ENCODE results near the gene KMT2D. TPM values are rescaled to one million over a fixed set of nuclear protein-coding genes. Genes with fewer than 3 reads are reported as not detected.

KMT2D gene
- total RNA-seq, 1 donor from 2014 or later = 106 TPM

DNA sequence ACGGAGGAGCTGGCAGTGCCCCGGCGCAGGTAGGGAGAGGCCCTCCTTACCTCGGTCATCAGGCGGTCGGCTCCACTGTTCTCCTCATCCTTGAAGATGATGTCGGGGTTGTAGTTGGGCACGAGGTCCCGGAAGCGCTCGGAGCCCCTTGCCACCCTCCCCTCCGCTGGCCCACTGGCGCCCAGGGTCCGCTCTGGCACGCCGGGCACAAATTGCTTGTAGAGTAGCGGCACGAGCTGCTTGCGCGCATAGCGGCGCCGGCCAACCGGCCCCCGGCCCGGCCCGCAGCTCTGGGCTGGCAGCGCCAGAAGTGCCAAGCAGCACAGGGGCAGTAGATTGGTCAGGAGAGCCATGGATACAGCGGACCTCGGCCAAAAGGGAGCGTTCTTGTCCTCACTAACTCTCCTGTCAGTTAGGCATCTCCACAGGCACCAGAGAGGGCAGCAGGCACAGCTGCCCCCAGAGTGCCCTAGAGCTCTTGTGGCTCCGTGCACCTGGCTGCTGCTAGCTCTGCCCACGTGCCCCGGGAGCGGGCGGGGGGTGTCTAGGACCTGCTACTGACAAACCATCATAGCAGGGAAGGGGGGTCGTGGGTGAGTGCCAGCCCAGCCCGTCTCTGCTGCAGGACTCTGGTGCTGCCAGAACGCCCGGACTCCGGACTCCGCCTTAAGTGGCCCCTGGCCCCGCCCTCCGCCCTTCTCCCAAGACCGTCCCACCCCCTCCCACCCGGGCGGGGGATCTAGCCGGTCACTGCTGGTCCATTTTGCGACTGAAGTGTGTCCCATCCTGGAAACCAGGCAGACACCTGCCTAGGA, 33.8 kb upstream of the KMT2D start, which contains the start of gene DHH:
Gene DHH, minus strand, starts transcription at position 642 of the 815 bp plus-strand sequence. Its CDS starts 289 bp downstream, at position 353.
- DNase-seq (ENCODE audit: low spot score in 2 of 2) = no peak
- Histone ChIP-seq H3K4me3 (peak within 1 kb of the TSS; percentile 24 to 51), H3K27ac (no peak within 1 kb of the TSS), H3K36me3 (peaks cover 30 to 31% of the 10 kb centered on the region in 2 donors), H3K27me3 (peaks cover 10% of the 10 kb centered on the region), H3K9me3 (no peaks in the 10 kb centered on the region), H3K4me1 (peaks cover 16 to 32% of the 10 kb centered on the region in 2 donors)
- TF ChIP-seq, protein P1, sequence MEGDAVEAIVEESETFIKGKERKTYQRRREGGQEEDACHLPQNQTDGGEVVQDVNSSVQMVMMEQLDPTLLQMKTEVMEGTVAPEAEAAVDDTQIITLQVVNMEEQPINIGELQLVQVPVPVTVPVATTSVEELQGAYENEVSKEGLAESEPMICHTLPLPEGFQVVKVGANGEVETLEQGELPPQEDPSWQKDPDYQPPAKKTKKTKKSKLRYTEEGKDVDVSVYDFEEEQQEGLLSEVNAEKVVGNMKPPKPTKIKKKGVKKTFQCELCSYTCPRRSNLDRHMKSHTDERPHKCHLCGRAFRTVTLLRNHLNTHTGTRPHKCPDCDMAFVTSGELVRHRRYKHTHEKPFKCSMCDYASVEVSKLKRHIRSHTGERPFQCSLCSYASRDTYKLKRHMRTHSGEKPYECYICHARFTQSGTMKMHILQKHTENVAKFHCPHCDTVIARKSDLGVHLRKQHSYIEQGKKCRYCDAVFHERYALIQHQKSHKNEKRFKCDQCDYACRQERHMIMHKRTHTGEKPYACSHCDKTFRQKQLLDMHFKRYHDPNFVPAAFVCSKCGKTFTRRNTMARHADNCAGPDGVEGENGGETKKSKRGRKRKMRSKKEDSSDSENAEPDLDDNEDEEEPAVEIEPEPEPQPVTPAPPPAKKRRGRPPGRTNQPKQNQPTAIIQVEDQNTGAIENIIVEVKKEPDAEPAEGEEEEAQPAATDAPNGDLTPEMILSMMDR (IDR thresholded peaks at IDR 0.05) = no peak
- intact Hi-C loops (cut with DNase I) = no loop called here

DNA sequence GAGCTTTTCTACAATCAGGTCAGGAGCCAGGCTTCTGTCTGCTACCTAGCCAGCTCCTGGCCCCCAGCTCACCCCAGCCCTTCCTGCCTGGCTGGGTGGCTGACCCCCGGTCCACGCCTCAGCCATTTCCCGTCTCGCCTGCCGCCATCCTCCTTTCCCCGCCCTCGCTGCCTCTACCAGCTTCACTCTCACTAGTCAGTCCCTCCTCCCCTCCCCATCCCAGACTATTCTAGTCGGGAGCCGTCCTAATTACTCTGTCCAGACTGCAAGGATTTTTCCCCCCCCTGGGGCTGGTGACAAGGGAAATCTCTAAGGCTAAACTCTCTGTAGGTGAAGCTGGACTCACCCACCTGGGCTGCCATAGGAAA, 33.2 kb upstream of the KMT2D start:
- H3K4me1 ChIP-seq = peaks cover 16 to 33% of the 10 kb centered on the region in 2 donors
- peaks cover 24 to 25% of the 10 kb centered on the region in 2 donors for H3K36me3 ChIP-seq
- TF ChIP-seq, protein P1 (IDR thresholded peaks at IDR 0.05) = no peak
- H3K4me3 ChIP-seq = peak overlapping the region; percentile 24 to 51
- H3K9me3 ChIP-seq = no peaks in the 10 kb centered on the region
- intact Hi-C loops (cut with DNase I) = no loop called here
- DNase-seq (ENCODE audit: low spot score in 2 of 2) = no peak
- H3K27me3 ChIP-seq = peaks cover 10% of the 10 kb centered on the region
- H3K27ac ChIP-seq = no peak overlapping the region

DNA sequence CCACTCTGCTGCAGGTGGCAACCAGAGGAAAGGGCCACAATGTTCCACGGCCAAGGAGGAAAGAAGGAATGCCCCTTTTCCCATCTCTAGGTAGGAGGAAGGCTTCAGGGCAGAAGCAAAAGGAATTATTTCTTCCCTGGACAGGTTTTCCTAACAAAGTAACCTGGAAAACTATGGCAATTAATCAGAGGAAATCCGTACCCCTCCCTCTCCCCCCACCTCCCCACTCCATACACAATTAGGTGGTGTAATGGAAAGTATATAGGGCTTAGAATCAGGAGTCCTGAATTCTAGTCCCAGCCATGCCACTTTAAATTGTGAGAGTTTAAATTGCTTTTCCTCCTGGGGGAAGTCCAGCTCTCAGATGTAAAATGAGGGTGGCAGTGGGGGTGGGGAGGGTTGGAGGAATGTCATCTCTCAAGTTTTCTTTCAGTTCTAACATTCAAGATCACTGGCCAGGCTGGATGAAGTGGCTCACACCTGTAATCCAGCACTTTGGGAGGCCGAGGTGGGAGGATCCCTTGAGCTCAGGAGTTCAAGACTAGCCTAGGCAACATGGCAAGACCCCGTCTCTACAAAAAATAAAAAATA, 32.3 kb upstream of the KMT2D start:
- TF ChIP-seq, protein P1 (IDR thresholded peaks at IDR 0.05) = no peak
- peaks cover 15 to 16% of the 10 kb centered on the region in 2 donors for H3K36me3 ChIP-seq
- H3K27ac ChIP-seq = no peak overlapping the region
- H3K27me3 ChIP-seq = peaks cover 10% of the 10 kb centered on the region
- no peak for DNase-seq (ENCODE audit: low spot score in 2 of 2)
- H3K4me1 ChIP-seq = peaks cover 16 to 33% of the 10 kb centered on the region in 2 donors
- no peaks in the 10 kb centered on the region for H3K9me3 ChIP-seq
- intact Hi-C loops (cut with DNase I) = no loop called here
- H3K4me3 ChIP-seq = no peak overlapping the region

DNA sequence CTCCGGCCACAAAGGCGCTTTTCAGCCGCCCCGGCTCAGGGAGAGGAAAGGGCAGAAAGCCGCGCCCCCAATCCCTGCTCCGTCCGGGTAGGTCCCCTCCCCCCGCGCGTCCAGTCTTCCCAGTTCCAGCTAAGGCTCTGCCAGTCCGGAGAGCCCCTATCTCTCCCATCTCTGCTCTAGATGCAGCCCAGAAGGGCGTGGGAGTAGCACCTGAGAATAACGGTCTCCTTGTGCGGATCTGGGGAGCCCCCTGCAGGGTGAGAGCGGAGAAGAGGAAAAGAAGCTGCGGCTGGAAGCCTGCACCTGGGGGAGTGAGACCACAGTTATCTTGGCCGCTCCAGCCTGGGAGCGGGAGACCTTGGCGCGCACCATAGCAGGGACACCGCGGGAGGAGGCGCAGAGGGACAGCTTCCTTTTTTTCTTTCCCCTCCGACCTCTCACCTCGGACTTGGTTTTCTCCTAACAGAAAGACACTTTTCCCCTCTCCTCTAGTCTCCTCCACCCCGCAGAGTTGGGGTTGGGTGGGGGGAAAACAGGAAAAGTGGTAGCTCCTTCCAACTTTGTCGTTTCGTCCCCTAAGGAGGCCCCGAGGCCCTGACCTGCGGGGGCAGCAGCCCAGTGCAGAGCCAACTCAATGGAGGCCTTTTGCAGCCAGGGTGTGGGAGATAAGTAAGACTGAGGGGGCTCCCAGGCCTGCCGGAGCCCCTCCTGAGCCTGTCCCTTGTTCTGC, 31.7 kb upstream of the KMT2D start:
- H3K27ac ChIP-seq = no peak overlapping the region

DNA sequence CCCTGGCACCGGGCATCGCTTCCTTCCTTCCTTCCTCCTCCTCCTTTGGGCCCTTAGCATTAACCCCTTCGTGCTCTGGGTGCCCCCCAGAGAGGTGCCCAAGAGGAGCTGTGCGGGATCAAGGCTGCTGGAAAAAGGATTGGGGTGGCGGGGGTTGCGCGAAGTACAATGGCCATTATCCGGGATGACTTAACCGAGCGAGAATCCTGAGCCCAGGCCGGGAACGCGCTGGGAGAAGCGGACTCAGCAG, 31.2 kb upstream of the KMT2D start:
- peaks cover 10% of the 10 kb centered on the region for H3K27me3 ChIP-seq
- no peak overlapping the region for H3K27ac ChIP-seq
- peaks cover 16 to 33% of the 10 kb centered on the region in 2 donors for H3K4me1 ChIP-seq
- TF ChIP-seq, protein P1 (IDR thresholded peaks at IDR 0.05) = no peak
- H3K4me3 ChIP-seq = peak overlapping the region; percentile 16 to 46
- H3K36me3 ChIP-seq = peaks cover 4 to 5% of the 10 kb centered on the region in 2 donors
- intact Hi-C loops (cut with DNase I) = no loop called here
- H3K9me3 ChIP-seq = no peaks in the 10 kb centered on the region
- no peak for DNase-seq (ENCODE audit: low spot score in 2 of 2)

More for the DNA sequence above, 31.7 kb upstream of the KMT2D start:
- TF ChIP-seq, protein P1 (IDR thresholded peaks at IDR 0.05) = peak in 2 of 3 experiments; percentile 16 to 19
- Histone ChIP-seq H3K9me3 (no peaks in the 10 kb centered on the region), H3K4me1 (peaks cover 16 to 33% of the 10 kb centered on the region in 2 donors), H3K27me3 (peaks cover 10% of the 10 kb centered on the region), H3K4me3 (peak overlapping the region; percentile 16 to 46), H3K36me3 (peaks cover 8 to 10% of the 10 kb centered on the region in 2 donors)
- no peak for DNase-seq (ENCODE audit: low spot score in 2 of 2)
- intact Hi-C loops (cut with DNase I) = no loop called here
